SK-N-MC (cell line): ENCODE data around the gene NRCAM.

Experiments used
- EZH2 ChIP-seq: fragments of 200-600 bp; sonication (generic); IDR thresholded peaks from one replicate; pipeline ENCODE4 v1.6.1; 2017; ENCODE audit warnings: antibody characterized with exemption
- POLR2AphosphoS5 ChIP-seq: IDR thresholded peaks from 2 replicates; pipeline ENCODE4 v1.6.1; 2012; ENCODE audit warnings: mild to moderate bottlenecking, low read depth, low read length, borderline replicate concordance

GRCh38 chr7:108253275-108254044 lies 202.8 kb downstream of the NRCAM start:
- TF ChIP-seq EZH2 (no peak), POLR2AphosphoS5 (no peak)
